GM19467 (cell line): ENCODE measurements around the gene URB2.

Experiments
- ATAC-seq: cut with Tn5 transposase; IDR thresholded peaks from one replicate; pipeline ENCODE4 v1.9.1; 2021; ENCODE audit warnings: mild to moderate bottlenecking, moderate library complexity; ENCODE audit not compliant: unreplicated experiment

Gene URB2

DNA sequence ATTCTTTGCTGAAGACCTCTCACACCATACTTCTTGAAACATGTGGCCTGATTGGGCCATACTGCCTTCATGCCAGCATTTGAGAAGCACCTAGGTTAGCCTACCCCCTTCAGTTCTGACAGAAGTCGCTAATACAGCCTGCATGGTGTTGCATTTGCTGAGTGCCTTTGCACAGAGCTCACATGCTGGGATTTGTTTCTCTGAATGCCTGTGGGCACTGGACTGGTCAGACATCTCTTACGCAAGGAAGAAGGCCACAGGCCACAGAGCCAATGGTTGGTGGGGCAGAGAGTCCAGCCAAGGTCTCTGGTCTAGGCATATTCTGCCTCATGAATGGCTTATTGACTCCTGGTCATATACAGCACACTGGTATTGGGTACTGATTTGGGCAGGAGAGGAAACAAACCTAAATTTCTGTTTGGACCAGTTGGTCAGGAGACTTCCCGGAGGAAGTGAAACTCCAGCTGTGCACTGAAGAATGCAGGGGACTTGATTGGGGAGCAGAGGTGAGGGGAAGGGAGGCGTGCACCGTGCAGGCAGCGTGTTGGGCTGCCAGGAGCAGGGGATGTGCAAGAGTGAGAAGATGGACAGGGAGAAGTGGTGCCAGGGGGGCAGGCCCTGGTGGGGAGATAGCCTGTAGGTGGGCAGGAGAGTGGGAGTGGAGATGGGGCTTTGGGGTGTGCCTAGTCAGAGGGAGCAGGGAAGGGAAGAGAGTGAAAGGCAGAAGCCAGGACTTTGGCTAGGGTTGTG lies 18.1 kb downstream of the URB2 start:
- ATAC-seq = no peak

- ATAC-seq = no peak
These were observed 19.4 kb downstream of the URB2 start for GRCh38 chr1:229645324-229645993.

GRCh38 chr1:229648406-229648805 lies 22.4 kb downstream of the URB2 start:
- ATAC-seq = no peak

DNA sequence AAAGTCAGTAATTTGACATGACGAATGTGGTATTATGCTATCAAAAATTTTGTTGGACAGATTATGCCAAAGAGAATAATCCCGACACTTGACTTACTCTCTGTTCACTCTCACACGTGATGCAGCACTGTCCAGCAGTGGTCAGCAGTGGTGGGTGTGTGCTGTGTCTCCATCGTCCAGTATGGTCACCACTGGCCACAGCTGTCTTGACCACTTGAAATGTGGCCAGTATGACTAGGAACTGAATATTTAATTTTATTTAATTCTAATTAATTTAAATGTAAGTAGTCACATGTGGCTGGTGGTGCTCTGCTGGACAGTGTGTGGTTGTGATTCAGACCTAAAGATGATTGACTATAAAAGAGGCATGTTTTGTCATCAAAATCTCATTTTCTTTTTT lies 24.0 kb downstream of the URB2 start:
- no peak for ATAC-seq

DNA sequence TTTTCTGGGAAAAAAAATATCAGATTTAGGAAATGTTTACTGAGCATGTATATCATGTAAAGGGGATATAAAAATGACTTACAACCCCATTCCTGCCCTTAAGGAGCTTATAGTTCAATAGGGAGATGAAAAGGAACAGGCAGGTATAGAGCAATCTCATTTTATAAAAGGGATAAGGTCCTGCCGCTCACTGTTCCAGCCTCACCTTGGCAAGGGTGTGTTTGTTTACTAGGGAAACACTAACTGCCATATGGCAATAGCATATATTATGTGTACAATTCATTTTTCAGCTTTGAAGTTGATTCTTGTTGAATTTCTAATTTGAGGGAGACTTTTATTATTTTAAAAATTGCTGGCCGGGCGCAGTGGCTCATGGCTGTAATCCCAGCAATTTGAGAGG lies 25.5 kb downstream of the URB2 start:
- no peak for ATAC-seq

- ATAC-seq = no peak
These were observed 27.4 kb downstream of the URB2 start for GRCh38 chr1:229653420-229653819.

GRCh38 chr1:229655781-229656180 lies 29.7 kb downstream of the URB2 start:
- ATAC-seq = no peak

DNA sequence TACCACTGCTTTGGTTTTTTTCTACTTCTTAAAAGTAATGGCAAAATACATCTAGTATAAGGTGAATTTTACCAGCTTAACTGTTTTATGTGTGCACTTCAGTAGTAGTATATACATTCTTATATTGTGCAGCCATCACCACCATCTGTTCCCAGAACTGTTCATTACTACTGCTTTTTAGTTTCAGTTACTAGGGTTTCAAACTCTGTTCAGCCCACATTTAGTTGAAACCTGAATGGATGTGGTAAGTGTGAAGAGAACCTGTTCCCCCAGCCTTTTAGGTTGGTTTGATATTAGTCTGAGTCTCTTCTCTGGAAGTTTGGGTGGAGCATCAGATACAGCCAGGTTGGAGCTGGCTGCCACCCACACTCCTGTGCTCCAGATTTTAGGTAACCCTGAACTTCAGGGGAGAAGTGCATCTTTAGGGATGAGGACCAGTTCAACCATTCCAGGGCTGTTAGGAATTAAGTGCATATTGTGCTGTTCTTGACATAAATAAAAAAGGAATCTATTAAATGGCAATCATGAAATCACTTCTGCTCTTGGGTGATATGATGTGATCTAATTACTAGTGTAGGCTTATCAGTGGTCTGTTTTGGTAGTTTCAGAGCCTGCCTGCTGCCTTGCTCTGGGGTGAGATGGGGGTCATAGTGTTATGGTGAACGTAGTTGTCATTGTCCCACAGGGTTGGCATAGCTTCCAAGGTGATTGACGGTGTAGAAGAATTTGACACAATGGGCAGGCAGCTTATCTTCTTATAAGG lies 32.1 kb downstream of the URB2 start:
- ATAC-seq = no peak

GRCh38 chr1:229661022-229661877 lies 35.2 kb downstream of the URB2 start:
- peak; percentile 52 for ATAC-seq

- ATAC-seq = no peak
These were observed 35.9 kb downstream of the URB2 start for GRCh38 chr1:229661897-229662296.

- no peak for ATAC-seq
These were observed 38.2 kb downstream of the URB2 start for GRCh38 chr1:229664133-229664689.

GRCh38 chr1:229665912-229666558 lies 40.0 kb downstream of the URB2 start:
- no peak for ATAC-seq

DNA sequence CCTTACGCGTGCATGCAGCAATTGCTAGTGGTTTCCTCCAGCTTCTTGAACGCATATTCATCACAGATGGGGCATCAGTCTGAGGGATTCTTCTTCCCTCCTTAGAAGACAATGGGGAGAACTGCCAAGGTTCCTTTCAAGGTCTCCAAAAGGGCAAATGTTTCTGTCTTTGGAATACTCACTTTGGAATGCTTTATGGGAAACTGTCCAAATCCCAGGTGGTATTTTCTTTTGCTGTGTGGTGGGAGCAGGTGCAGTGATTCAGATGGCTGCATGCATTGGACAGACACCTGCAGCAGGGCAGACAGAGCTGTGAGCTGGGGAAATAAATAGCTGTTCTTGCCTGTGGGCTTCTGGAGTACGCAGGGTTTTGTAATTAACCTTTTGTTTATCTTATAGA lies 40.5 kb downstream of the URB2 start:
- ATAC-seq = no peak

GRCh38 chr1:229669333-229669732 lies 43.3 kb downstream of the URB2 start:
- no peak for ATAC-seq

- ATAC-seq = no peak
These were observed 45.3 kb downstream of the URB2 start for GRCh38 chr1:229671310-229671709.

DNA sequence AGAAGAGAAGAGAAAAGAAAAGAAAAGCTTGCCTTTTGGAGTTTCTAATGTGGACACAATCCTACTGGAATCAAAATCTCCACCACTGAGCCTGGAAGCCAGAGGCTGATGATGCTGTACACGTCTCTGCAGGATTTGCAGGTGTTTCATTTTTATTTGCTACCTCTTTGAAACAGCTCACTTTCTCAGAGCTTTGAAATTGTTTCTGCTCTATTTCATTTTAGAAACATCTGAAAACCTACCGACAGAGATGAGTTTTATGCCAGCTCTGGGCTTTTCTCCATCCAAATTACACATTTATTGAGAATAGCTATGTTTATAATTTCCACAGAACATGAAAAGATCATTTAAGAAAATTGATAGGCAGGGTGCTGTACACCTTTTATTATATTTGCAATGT lies 46.2 kb downstream of the URB2 start:
- no peak for ATAC-seq

GRCh38 chr1:229674042-229674441 lies 48.0 kb downstream of the URB2 start:
- ATAC-seq = no peak

DNA sequence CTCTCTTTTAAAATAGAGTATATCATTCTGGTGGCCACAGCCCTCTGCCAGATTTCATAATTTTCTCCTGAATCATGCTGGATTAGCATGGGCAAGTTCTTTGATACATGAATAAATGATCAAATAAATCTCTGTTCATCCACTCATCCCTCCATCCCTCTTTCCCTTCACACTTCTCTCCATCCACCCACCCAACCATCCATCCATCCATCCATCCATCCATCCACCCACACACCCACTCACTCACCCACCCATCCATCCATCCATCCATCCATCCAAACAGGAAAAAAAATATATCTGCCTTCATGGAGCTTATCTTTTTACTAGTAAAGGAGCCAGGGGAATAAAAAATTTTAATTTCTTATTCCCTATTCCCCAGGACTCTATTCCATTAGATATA lies 49.3 kb downstream of the URB2 start:
- no peak for ATAC-seq

DNA sequence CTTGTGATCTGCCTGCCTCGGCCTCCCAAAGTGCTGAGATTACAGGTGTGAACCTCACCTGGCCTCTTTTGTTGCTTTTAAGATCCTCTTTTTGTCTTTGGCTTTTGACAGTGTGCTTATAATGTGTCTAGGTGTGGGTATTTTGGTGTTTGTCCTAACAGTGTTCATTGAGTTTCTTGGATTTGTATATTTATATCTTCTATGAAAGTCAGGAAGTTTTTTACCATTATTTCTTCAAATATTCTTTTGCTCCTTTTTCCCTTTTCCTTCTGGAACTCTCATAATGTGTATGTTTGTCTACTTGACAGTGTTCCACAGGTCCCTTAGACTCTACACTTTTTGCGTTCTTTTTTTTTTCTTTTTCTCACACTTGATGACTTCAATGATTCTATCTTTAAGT lies 59.1 kb downstream of the URB2 start:
- no peak for ATAC-seq

- ATAC-seq = no peak
These were observed 63.2 kb downstream of the URB2 start for GRCh38 chr1:229689273-229689672.
